ENCODE results near the gene AANAT.
"Not testable (repeated sequence)": the region's sequence is repeated elsewhere in the genome, so short reads cannot be mapped to it uniquely, and the experiment has no call there.

Gene AANAT

DNA sequence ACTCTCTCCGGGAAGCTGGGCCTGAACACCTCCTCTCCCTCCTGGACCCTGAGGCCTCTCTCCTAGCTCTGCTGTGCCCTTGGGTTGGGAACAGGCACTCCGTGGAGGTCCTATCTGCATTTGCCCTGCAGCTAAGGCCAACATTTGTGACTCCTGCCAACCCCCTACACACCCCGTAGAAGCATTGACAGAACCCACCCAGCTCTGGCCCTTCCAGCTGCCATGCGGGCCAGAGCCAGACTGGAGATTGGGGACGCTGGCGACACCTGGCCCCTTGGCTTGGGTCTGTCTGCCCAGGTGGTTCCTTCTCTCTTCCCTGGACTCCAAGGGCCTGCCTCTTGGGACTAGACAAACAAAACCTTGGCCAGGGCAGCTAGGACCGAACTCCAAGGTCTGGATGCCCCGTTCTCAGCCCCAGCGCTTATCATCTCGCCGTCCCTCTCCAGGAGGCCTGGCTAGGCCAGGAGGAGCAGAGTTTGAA lies 34.5 kb downstream of the AANAT start:
- no peak for DNase-seq (ENCODE audit: insufficient read length, low spot score)
- no peak for FAIRE-seq

DNA sequence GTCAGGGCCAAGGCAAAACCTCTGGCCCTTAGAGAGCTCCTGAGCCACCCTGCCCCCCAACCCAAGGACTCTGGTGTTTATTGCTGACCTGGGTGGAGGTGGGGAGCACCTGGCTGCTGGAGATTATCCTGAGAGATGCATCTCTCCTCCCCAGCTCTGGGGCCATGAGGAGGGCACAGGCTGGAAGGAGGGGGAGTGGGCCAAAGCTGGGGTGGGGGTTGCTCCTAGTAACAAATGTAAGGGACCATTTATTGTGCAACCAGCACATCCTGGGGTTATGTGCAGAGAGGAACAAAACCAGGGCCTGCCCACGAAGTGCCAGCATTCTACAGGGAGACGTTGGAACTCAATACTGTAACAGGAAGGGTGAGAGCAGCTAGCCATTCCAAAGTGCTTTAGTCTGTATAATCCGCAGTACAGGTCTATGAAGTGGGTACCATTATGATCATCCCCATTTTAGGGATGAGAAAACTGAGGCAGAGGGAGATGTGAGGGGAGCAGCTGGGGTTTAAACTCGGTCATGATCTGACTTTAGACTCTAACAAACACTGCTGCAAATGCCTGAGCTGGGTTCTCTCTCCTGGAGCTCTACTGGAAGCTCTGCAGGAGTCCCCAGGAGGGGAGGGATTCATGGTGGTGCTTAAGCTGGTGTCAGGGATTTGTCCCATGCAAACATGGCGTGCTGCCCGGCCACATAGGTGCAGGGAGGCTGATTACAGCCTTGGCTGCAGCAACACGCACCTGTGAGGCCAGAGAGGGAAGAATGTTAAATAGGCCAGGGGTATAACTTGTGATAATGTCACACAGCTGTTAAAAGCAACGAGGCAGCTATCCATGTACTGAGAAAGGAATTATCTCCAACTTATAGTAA lies 35.2 kb downstream of the AANAT start:
- no peak for FAIRE-seq
- no peak for DNase-seq (ENCODE audit: insufficient read length, low spot score)

DNA sequence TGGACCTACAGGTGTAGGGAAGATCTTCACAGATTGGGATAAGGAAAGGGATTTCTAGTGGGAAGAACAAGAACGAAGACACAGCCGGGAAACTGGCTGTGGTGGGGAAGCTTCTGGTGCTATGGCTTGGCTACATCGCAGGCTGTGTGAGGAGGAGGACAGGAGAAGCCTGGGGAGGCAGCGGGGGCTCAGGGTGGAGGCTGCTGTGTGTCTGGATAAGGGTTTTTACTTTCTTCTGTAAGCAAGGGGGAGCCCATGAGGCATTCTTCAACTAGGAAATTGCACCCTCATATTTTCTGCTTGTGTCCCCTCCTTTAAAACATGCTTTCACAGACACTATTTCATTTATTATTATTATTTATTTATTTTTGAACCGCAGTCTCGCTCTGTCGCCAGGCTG lies 36.7 kb downstream of the AANAT start:
- DNase-seq (ENCODE audit: insufficient read length, low spot score) (no peak), FAIRE-seq (no peak)

DNA sequence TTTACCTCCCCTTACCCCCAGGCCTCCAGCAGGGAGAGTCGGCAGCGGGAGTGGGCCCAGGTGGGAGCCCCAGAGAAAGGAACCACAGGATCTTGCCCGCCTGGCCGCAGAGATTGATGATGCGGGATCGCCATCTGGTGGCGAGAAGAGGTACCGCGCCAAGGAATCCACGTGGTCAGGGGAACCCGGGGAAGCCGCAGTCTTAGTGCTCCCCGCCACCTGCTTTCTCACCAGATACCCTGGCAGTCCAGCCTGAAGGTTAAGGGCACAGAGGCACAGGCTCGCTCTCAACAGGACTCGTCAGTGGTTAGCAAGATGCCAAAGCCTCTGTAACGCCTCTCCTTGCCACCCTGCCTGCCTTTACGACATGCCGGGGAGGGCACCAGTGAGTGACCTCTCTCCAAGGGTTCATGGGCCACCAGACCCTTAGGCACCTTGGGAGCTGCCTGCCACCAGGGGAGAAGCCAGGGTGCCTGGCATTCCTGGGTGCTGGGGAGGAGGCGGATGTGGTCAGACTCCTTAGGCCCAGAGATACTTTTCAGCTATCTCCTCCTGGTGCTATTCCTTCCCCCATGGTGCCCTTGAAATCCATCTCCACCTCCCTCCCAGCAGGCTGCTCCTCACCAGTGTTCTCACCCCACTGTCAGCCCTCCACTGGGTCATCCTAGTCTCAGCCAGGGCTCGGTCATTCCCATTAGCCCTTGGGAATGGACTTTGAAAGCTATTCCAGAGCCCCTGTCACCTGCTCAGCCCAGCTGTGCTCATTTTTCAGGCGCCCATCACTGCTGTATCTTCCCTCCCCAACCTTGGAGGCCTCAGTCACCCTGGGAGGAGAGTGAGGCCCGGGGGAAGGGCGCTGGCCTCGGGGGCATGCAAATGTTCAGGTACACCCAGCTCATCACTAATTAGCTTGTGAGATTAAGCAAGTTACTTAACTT lies 39.3 kb downstream of the AANAT start:
- peak; percentile 92 for DNase-seq (ENCODE audit: insufficient read length, low spot score)

DNA sequence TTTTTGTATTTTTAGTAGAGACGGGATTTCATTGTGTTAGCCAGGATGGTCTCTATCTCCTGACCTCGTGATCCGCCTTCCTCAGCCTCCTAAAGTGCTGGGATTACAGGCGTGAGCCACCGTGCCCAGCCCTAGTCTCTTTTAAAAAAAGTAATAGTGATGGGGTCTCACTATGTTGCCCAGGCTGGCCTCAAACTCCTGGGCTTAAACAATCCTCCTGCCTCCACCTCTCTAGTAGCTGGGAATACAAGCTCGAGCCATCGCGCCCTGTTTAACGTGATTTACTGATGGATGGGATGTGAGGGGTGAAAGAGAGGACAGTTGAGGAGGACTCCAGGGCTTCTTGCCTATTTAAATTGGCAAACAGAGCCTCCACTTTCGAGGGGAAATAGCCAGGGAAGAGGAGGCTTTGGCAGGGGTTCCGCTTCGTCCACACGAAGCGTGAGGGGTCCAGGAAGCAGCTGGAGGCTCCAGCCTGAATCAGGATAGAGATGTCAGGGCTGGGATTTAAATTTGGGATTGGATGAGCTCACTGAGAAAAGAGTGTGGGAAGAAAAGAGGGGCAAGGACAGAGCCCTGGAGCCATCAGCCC lies 41.2 kb downstream of the AANAT start:
- not testable (repeated sequence) for FAIRE-seq; DNase-seq (ENCODE audit: insufficient read length, low spot score)

More for the DNA sequence above, 39.3 kb downstream of the AANAT start:
- FAIRE-seq = peak; percentile 28

DNA sequence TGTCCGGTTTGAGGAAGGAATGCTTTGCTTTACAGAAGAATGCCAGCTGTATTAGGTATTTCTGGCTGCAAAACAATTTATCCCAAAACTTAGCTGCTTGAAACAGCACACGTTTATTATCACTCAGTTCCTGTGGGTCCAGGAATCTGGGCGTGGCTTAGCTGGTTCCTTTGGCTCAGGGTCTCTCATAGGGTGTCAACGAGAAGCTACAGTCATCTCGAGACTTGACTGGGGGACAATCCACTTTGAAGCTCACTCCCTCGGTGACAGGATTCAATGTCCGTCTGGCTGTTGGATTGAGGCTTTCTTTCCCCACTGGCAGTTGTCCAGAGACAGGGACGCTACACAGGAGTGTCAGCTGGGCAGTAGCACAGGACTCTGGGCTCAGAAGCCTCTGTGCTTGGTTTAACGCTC lies 43.4 kb downstream of the AANAT start:
- DNase-seq (ENCODE audit: insufficient read length, low spot score) (no peak), FAIRE-seq (no peak)

DNA sequence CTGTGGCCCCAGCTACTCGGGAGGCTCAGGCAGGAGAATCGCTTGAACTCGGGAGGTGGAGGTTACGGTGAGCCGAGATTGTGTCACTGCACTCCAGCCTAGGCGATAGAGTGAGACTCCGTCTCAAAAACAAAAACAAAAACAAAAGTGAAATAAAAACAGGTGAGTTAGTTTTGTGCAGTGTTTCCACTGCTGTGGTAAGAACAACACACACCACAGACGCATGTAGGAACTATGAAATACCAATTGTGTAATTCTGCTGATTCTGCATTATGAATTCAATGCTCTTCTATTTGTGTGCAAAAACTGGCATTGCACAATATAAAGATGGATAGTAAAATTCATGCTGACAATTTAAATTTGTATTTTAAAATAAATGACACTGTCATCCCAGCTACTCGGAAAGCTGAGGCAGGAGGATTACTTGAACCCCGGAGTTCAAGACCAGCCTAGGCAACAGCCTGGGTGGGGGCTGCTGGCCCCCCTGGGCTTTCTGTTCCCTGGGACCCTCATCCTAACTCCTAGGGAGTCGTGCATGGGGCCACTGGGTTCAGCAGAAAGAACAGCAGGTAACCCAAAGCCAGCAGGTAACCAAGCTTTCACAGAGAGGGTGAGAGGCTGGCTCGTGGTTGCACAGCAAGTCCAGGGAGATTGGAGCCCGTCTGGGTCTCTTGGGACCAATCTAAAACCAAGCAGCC lies 44.4 kb downstream of the AANAT start:
- DNase-seq (ENCODE audit: insufficient read length, low spot score) (no peak), FAIRE-seq (no peak)

DNA sequence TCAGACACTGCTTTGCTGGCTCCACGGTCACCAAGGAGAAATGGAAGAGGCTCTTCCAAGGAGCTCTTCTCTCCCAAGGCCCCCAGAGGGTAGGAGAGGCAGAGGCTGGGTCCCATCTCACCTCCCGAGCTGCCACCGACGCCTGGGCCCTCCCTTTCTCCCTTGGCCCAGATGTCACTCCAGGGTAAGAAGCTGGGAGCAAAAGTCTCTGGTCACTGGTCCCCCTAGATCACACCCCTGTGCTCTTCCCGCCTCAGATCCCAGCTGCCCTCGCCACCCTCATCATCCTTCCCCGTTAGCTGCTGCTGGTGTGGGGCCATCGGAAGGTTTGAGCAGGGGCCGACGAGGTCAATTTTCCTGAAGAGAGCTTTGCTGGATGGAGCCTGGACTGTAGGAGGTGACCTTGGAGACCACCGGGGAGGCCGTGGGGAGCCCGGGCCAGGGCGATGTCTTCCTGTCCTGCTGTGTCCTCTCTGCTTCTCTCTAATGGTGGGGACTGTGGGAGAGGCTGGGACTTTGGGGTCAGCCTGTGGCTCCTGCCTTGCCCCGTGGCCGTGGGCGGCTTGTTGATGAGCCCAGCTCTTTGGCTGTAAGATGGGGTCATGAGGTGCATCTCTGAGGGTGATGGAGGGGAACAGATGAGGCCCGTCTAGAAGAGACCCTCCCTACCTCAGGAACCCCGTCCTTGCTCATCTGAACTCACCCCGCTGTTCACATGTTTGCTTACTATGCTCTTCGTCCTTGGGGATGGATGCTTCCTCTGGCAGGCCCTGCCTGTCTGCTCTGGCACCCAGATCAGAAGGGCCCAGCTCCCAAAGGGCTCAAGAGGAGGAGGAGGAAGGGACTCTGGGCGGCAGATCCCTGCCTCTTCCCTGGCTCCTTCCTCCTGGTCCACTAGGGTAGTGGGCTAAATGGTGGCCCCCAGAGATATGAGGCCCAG lies 45.2 kb downstream of the AANAT start:
- FAIRE-seq = no peak
- DNase-seq (ENCODE audit: insufficient read length, low spot score) = no peak

DNA sequence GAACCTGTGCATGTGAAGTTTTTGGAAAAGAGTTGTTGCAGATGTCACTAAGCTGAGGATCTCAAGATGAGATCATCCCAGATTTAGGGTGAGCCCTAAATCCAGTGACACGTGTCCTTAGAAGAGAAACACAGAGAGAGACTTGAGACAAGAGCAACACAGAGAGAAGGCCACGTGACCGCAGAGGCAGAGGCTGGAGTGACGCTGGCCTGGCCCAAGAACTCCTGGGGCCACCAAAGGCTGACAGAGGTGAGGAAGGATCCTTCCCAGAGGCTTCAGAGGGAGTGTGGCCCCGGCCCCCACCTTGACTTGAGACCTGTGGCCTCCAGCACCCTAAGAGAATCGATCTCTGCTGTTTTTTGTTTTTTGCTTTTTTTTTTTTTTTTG lies 45.9 kb downstream of the AANAT start:
- FAIRE-seq (no peak), DNase-seq (ENCODE audit: insufficient read length, low spot score) (no peak)

DNA sequence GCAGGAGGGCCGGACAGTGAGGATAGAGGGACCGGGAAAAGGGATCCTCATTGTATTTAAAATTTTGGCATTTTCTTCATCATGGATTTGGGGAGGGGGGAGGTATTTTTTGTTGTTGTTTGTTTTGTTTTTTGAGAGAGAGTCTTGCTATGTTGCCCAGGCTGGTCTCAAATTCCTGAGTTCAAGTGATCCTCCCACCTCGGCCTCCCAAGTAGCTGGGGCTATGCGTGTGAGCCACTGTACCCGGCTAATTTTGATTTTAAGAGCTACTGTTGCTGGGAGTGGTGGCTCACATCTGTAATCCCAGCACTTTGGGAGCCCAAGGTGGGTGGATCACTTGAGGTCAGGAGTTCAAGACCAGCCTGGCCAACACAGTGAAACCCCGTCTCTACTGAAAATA lies 47.0 kb downstream of the AANAT start:
- not testable (repeated sequence) for FAIRE-seq; DNase-seq (ENCODE audit: insufficient read length, low spot score)

DNA sequence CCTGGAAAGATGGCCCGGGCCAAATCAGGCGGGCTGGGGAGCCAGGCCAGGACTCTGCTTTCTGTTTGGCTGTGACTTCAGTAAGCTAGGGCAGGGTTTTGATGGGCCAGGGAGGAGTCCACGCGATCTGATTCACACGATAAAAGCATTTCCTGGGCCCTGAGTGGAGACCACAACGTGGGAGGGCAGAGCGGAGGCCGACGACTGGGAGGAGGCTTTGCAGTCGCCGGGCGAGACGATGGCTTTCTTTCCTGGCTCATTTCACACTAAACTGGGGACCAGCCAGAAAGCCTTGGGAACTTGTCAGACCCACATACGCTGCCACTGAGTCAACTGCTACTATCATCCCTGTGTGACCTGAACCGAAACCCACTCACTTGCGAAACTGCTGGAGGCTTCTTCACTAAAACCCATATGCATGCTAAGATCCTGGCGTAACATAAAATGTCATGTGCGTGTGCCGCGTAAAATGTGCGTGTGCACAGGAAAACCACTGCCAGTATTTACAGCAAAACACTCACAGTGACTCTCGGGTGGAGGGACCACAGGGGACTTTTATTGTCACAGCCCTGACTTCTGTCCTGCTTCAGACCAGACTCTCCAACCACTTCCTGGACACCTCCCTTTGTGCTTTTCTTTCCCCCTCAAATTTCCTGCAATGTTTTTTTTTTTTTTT lies 48.0 kb downstream of the AANAT start:
- DNase-seq (ENCODE audit: insufficient read length, low spot score) (no peak), FAIRE-seq (no peak)

DNA sequence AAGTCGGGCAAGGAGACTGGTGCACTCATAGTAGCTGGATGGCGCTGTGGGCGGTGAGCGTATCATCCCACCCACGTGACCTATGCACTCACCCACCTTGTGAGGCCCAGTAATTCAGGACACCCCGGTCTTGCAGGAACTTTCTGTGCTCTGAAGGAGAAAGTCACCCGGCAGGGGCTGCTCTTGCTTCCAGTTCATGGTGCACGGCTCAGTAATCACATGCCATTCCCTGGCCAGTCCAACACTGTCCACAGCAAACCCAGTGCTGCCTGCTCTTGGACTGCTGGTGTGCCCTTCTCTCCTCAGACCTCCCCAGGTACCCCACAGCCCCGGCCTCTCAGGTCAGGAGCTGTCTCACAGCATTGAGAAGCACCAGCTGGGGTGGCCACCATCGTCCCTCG lies 50.2 kb downstream of the AANAT start:
- DNase-seq (ENCODE audit: insufficient read length, low spot score) (no peak), FAIRE-seq (no peak)

DNA sequence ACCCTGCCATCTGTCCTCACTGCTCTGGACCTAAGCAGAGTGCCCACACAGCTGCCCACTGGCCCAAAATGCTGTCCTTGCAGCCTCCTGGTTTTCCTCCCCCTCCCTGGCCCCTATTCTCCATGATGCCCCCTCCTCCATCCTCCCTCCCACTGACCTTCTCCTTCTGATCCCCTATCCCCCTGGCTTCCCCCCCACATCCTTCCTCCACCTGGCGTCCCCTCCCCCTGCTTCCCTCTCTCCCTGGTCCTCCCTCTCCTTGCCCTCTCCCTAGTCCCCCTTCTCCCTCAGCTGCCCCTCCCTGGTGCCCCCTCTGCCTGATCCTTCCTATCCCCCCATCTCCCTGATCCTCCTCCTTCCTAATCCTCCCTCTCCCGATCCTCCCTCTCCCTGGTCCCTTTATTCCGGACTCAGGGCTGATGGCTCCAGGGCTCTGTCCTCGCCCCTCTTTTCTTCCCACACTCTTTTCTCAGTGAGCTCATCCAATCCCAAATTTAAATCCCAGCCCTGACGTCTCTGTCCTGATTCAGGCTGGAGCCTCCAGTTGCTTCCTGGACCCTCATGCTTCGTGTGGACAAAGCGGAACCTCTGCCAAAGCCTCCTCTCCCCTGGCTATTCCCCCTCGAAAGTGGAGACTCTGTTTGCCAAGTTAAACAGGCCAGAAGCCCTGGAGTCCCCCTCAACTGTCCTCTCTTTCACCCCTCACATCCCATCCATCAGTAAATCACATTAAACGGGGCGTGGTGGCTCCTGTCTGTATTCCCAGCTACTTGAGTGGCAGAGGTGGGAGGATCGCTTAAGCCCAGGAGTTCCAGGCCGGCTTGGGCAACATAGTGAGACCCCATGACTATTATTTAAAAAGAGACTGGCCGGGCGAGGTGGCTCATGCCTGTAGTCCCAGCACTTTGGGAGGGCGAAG lies 51.9 kb downstream of the AANAT start:
- no peak for FAIRE-seq
- no peak for DNase-seq (ENCODE audit: insufficient read length, low spot score)

All from HTR-8/SVneo (cell line).